DND-41 (cell line): ENCODE results near the gene RALGDS.

Experiments used
- EZH2 ChIP-seq: IDR thresholded peaks from 3 replicates; pipeline ENCODE4 v1.6.1; 2012; ENCODE audit warnings: borderline replicate concordance, low read depth, mild to moderate bottlenecking, moderate library complexity, low read length, inconsistent platforms; ENCODE audit not compliant: severe bottlenecking
- TF ChIP-seq, protein P1 (sequence below): IDR thresholded peaks from 2 replicates; pipeline ENCODE4 v1.5.1; 2012; ENCODE audit warnings: borderline replicate concordance, low read length, moderate library complexity, mild to moderate bottlenecking; ENCODE audit not compliant: poor library complexity, severe bottlenecking; ENCODE audit errors: extremely low read depth

- TF ChIP-seq, protein P1, sequence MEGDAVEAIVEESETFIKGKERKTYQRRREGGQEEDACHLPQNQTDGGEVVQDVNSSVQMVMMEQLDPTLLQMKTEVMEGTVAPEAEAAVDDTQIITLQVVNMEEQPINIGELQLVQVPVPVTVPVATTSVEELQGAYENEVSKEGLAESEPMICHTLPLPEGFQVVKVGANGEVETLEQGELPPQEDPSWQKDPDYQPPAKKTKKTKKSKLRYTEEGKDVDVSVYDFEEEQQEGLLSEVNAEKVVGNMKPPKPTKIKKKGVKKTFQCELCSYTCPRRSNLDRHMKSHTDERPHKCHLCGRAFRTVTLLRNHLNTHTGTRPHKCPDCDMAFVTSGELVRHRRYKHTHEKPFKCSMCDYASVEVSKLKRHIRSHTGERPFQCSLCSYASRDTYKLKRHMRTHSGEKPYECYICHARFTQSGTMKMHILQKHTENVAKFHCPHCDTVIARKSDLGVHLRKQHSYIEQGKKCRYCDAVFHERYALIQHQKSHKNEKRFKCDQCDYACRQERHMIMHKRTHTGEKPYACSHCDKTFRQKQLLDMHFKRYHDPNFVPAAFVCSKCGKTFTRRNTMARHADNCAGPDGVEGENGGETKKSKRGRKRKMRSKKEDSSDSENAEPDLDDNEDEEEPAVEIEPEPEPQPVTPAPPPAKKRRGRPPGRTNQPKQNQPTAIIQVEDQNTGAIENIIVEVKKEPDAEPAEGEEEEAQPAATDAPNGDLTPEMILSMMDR, result no peak
- no peak for TF ChIP-seq EZH2
Observed at GRCh38 chr9:133078486-133078885, 42.6 kb downstream of the RALGDS start.
